Endothelial cell of umbilical vein (primary cell): Measurements from ENCODE around the gene RIMBP2. TPM values are rescaled to one million over a fixed set of nuclear protein-coding genes. Genes with fewer than 3 reads are reported as not detected.

Experiments
- BruUV-seq: library from RNA; stranded (reverse); fragments of 400-500 nt; replicated peaks from 2 replicates; lab custom pipeline; 2021; lab: Mats Ljungman, UMichigan
- CTCF ChIA-PET: fragments of 300-600, 350-600 bp; sonication (Branson Sonifier 250); formaldehyde crosslinking; loops from one replicate; lab custom pipeline; 2021; ENCODE audit warnings: antibody characterized with exemption, inconsistent platforms; lab: Charles Lee
- POLR2A ChIA-PET: fragments of 300-600, 350-600 bp; sonication (Branson Sonifier 250); formaldehyde crosslinking; loops from one replicate; lab custom pipeline; 2021; ENCODE audit warnings: antibody characterized with exemption, inconsistent platforms; lab: Charles Lee
- DNase-seq: peaks from one replicate; pipeline ENCODE4 v3.0.0-alpha.2; 2011; ENCODE audit warnings: low read depth, low spot score
- FAIRE-seq: peaks from 2 replicates; lab custom pipeline; 2011; peaks lifted over from hg19 to GRCh38; lab: Jason Lieb, UNC
- H2AFZ ChIP-seq: 2 replicates; pipeline ENCODE4 v1.6.0; 2012; ENCODE audit warnings: low read depth, low read length, control low read depth, inconsistent platforms
- H3K27ac ChIP-seq: 2 replicates; pipeline ENCODE4 v1.5.1; 2011; ENCODE audit warnings: low read depth, mild to moderate bottlenecking, control low read depth, low read length, moderate library complexity; ENCODE audit not compliant: insufficient read depth
- H3K27me3 ChIP-seq, 2 experiments: 2 replicates each; pipeline versions ENCODE4 v1.6.0 to v1.6.1; 2011; ENCODE audit warnings: low read length in 2 of 2, mixed read lengths in 1 of 2; ENCODE audit not compliant: control insufficient read depth in 2 of 2, insufficient read depth in 2 of 2
- H3K36me3 ChIP-seq, 2 experiments: 2 replicates in 1 of 2; 3 replicates in 1 of 2; pipeline ENCODE4 v1.5.1; 2011; ENCODE audit warnings: low read length in 2 of 2, mild to moderate bottlenecking in 1 of 2, moderate library complexity in 1 of 2; ENCODE audit not compliant: control insufficient read depth in 2 of 2, insufficient read depth in 2 of 2; ENCODE audit errors: extremely low read depth in 1 of 2
- H3K4me1 ChIP-seq: 3 replicates; pipeline ENCODE4 v1.5.1; 2011; ENCODE audit warnings: mild to moderate bottlenecking, low read length; ENCODE audit not compliant: control insufficient read depth, insufficient read depth; ENCODE audit errors: extremely low read depth
- H3K4me2 ChIP-seq: 2 replicates; pipeline ENCODE4 v1.6.1; 2011; ENCODE audit warnings: low read length, control low read depth, mixed read lengths; ENCODE audit not compliant: insufficient read depth
- H3K4me3 ChIP-seq, 3 experiments: fragments of 200-600 bp in 1 of 3; sonication (generic), shearing (Covaris generic) in 1 of 3; replicated peaks in 1 of 3; 2 replicates each; pipeline ENCODE4 v1.5.1; 2011 to 2016; ENCODE audit warnings: control low read depth in 3 of 3, low read length in 3 of 3, mild to moderate bottlenecking in 2 of 3, inconsistent platforms in 1 of 3, low read depth in 1 of 3, moderate library complexity in 1 of 3; ENCODE audit not compliant: insufficient read depth in 1 of 3
- H3K79me2 ChIP-seq: 2 replicates; pipeline ENCODE4 v1.6.0; 2012; ENCODE audit warnings: low read length, inconsistent platforms; ENCODE audit not compliant: control insufficient read depth, insufficient read depth
- H3K9ac ChIP-seq: replicated peaks from 2 replicates; pipeline ENCODE3; 2011; ENCODE audit warnings: low read length, control low read depth; ENCODE audit not compliant: insufficient read depth; ENCODE audit errors: extremely low read depth
- H3K9me1 ChIP-seq: replicated peaks from 3 replicates; pipeline ENCODE4 v1.6.0; 2011; ENCODE audit warnings: mild to moderate bottlenecking, low read length; ENCODE audit not compliant: control insufficient read depth, insufficient read depth; ENCODE audit errors: extremely low read depth
- H3K9me3 ChIP-seq: replicated peaks from 2 replicates; pipeline ENCODE4 v1.5.1; 2012; ENCODE audit warnings: low read length, inconsistent platforms; ENCODE audit not compliant: control insufficient read depth, insufficient read depth
- H4K20me1 ChIP-seq: replicated peaks from 2 replicates; pipeline ENCODE3; 2011; ENCODE audit warnings: mild to moderate bottlenecking, low read length; ENCODE audit not compliant: control insufficient read depth, insufficient read depth; ENCODE audit errors: extremely low read depth
- CTCF ChIP-seq, 2 donors: IDR thresholded peaks; 1 replicate in 1 of 2; 2 replicates in 1 of 2; pipeline ENCODE4 v1.5.1; 2011; ENCODE audit warnings: low read length in 2 of 2, mild to moderate bottlenecking in 2 of 2, moderate library complexity in 2 of 2, control low read depth in 1 of 2, inconsistent platforms in 1 of 2, low read depth in 1 of 2; ENCODE audit not compliant: insufficient read depth in 1 of 2; ENCODE audit errors: extremely low read depth in 1 of 2
- EZH2 ChIP-seq: IDR thresholded peaks from 2 replicates; pipeline ENCODE4 v1.6.1; 2012; ENCODE audit warnings: borderline replicate concordance, low read depth, mild to moderate bottlenecking, moderate library complexity, low read length, inconsistent platforms; ENCODE audit not compliant: severe bottlenecking
- FOS ChIP-seq: IDR thresholded peaks from 2 replicates; pipeline ENCODE4 v1.6.1; 2011; ENCODE audit warnings: mild to moderate bottlenecking, low read length, moderate library complexity, borderline replicate concordance; ENCODE audit not compliant: insufficient read depth
- GATA2 ChIP-seq: IDR thresholded peaks from 2 replicates; pipeline ENCODE4 v1.7.0; 2011; ENCODE audit warnings: low read depth, mild to moderate bottlenecking, moderate library complexity, mixed read lengths, low read length; ENCODE audit not compliant: insufficient read length, insufficient read depth
- JUN ChIP-seq: IDR thresholded peaks from 2 replicates; pipeline ENCODE4 v1.6.1; 2011; ENCODE audit warnings: borderline replicate concordance, low read depth; ENCODE audit not compliant: insufficient read length, insufficient read depth
- MAX ChIP-seq: IDR thresholded peaks from 2 replicates; pipeline ENCODE4 v1.6.1; 2011; ENCODE audit not compliant: insufficient read depth, insufficient read length
- MYC ChIP-seq: IDR thresholded peaks from one replicate; pipeline ENCODE4 v1.6.1; 2011; ENCODE audit warnings: mild to moderate bottlenecking, low read depth, low read length
- POLR2A ChIP-seq: IDR thresholded peaks from 2 replicates; pipeline ENCODE4 v1.6.1; 2012; ENCODE audit warnings: low read depth, mild to moderate bottlenecking, control low read depth, low read length
- POLR2AphosphoS5 ChIP-seq: IDR thresholded peaks from 2 replicates; pipeline ENCODE4 v1.6.1; 2012; ENCODE audit warnings: low read depth, mild to moderate bottlenecking, control low read depth, low read length, moderate library complexity; ENCODE audit not compliant: insufficient read depth
- dilution Hi-C: fragments of 300-500 bp; cut with MboI; formaldehyde crosslinking; loops from one replicate; pipeline ENCODE4 v1.15.0; 2019; ENCODE audit warnings: low sequenced_read_pairs; ENCODE audit not compliant: extremely low pct_ligation_motif_present
- intact Hi-C: fragments of 100-400 bp; cut with micrococcal nuclease; formaldehyde crosslinking; loops from one replicate; pipeline ENCODE4 v1.10.0; 2022
- polyA plus RNA-seq, 4 experiments: library from polyadenylated mRNA; depleted of rRNA in 3 of 4; stranded (reverse) in 3 of 4; unstranded in 1 of 4; fragments of >200 nt; gene quantifications; 2 replicates each; pipeline versions ENCODE4 v1.2.1 to v1.2.3, GENCODE V29; 2011 to 2012; ENCODE audit warnings: missing spikeins in 1 of 4
- total RNA-seq: library from RNA; stranded (reverse); gene quantifications from 2 replicates; pipeline ENCODE4 v1.2.3, GENCODE V29; 2021

RIMBP2 gene
- total and polyA plus RNA-seq, 2 donors (not counting 3 experiments of a cell fraction or from before 2014, with no cell fraction given): 0.04 TPM; not detected in 1

GRCh38 chr12:130639476-130640424 is 76.3 kb downstream of the RIMBP2 start:
- Histone ChIP-seq H3K4me1 (no peaks in the 10 kb centered on the region), H3K4me3 (no peak overlapping the region), H3K27ac (no peak overlapping the region), H3K9me1 (no peaks in the 10 kb centered on the region), H4K20me1 (no peaks in the 10 kb centered on the region), H3K79me2 (no peaks in the 10 kb centered on the region), H3K9me3 (peaks cover 3% of the 10 kb centered on the region), H3K4me2 (no peak overlapping the region), H2AFZ (no peak overlapping the region), H3K27me3 (no peaks in the 10 kb centered on the region), H3K36me3 (no peaks in the 10 kb centered on the region), H3K9ac (no peak overlapping the region)
- dilution Hi-C loops (no loop called here), intact Hi-C loops (no loop called here)
- POLR2A ChIA-PET: no interaction called here
- FAIRE-seq (no peak), DNase-seq (no peak)
- BruUV-seq: no TSS peak
- CTCF ChIA-PET: no interaction called here
- TF ChIP-seq MAX (no peak), EZH2 (no peak), MYC (no peak), JUN (no peak), GATA2 (no peak), POLR2AphosphoS5 (no peak), CTCF (IDR thresholded peaks at IDR 0.05; ENCODE audit: extremely low read depth in 1 of 2, insufficient read depth in 1 of 2, low read depth in 1 of 2, low read length in 2 of 2) (no peak), POLR2A (no peak), FOS (no peak)
